ENCODE results near the gene KHSRP. TPM values are rescaled to one million over a fixed set of nuclear protein-coding genes. Genes with fewer than 3 reads are reported as not detected.

Gene KHSRP
- total RNA-seq, 1 donor from 2014 or later: 241 TPM

GRCh38 chr19:6417713-6418561 lies 6.7 kb downstream of the KHSRP start:
- peak; percentile 55 for TF ChIP-seq CTCF (IDR thresholded peaks at IDR 0.05)
- no peak for DNase-seq (ENCODE audit: extremely low spot score, unreplicated experiment)
- no peaks in the 10 kb centered on the region for H3K27me3 Mint-ChIP-seq (ENCODE audit: unreplicated experiment)
- H3K4me3 Mint-ChIP-seq (ENCODE audit: unreplicated experiment): no peak overlapping the region
- H3K36me3 Mint-ChIP-seq (ENCODE audit: unreplicated experiment): peaks cover 37% of the 10 kb centered on the region
- no peaks in the 10 kb centered on the region for H3K9me3 Mint-ChIP-seq (ENCODE audit: unreplicated experiment)
- no peak overlapping the region for H3K27ac Mint-ChIP-seq (ENCODE audit: unreplicated experiment)
- peaks cover 10% of the 10 kb centered on the region for H3K4me1 Mint-ChIP-seq (ENCODE audit: unreplicated experiment)

GRCh38 chr19:6416658-6417405 lies 7.8 kb downstream of the KHSRP start:
- Mint-ChIP-seq H3K27ac (ENCODE audit: unreplicated experiment) (no peak overlapping the region), H3K27me3 (ENCODE audit: unreplicated experiment) (no peaks in the 10 kb centered on the region), H3K36me3 (ENCODE audit: unreplicated experiment) (peaks cover 32% of the 10 kb centered on the region), H3K4me3 (ENCODE audit: unreplicated experiment) (no peak overlapping the region), H3K4me1 (ENCODE audit: unreplicated experiment) (no peaks in the 10 kb centered on the region), H3K9me3 (ENCODE audit: unreplicated experiment) (no peaks in the 10 kb centered on the region)
- DNase-seq (ENCODE audit: extremely low spot score, unreplicated experiment): no peak
- no peak for TF ChIP-seq CTCF (IDR thresholded peaks at IDR 0.05)

GRCh38 chr19:6415591-6416190 lies 8.9 kb downstream of the KHSRP start:
- Mint-ChIP-seq H3K4me1 (ENCODE audit: unreplicated experiment) (no peaks in the 10 kb centered on the region), H3K27ac (ENCODE audit: unreplicated experiment) (no peak overlapping the region), H3K4me3 (ENCODE audit: unreplicated experiment) (no peak overlapping the region), H3K27me3 (ENCODE audit: unreplicated experiment) (no peaks in the 10 kb centered on the region), H3K9me3 (ENCODE audit: unreplicated experiment) (no peaks in the 10 kb centered on the region), H3K36me3 (ENCODE audit: unreplicated experiment) (peaks cover 28% of the 10 kb centered on the region)
- DNase-seq (ENCODE audit: extremely low spot score, unreplicated experiment): no peak
- TF ChIP-seq CTCF (IDR thresholded peaks at IDR 0.05): no peak

- no peaks in the 10 kb centered on the region for H3K9me3 Mint-ChIP-seq (ENCODE audit: unreplicated experiment)
- no peaks in the 10 kb centered on the region for H3K27me3 Mint-ChIP-seq (ENCODE audit: unreplicated experiment)
- H3K36me3 Mint-ChIP-seq (ENCODE audit: unreplicated experiment): peaks cover 24% of the 10 kb centered on the region
- no peak for DNase-seq (ENCODE audit: extremely low spot score, unreplicated experiment)
- no peak overlapping the region for H3K4me3 Mint-ChIP-seq (ENCODE audit: unreplicated experiment)
- no peak overlapping the region for H3K27ac Mint-ChIP-seq (ENCODE audit: unreplicated experiment)
- H3K4me1 Mint-ChIP-seq (ENCODE audit: unreplicated experiment): no peaks in the 10 kb centered on the region
- no peak for TF ChIP-seq CTCF (IDR thresholded peaks at IDR 0.05)
These were observed 9.6 kb downstream of the KHSRP start for GRCh38 chr19:6414793-6415590.

Data from osteocyte (in vitro differentiated cells).